ENCODE data around the gene CEP112.
"Not testable (repeated sequence)": the region's sequence is repeated elsewhere in the genome, so short reads cannot be mapped to it uniquely, and the experiment has no call there.

The CEP112 gene

DNA sequence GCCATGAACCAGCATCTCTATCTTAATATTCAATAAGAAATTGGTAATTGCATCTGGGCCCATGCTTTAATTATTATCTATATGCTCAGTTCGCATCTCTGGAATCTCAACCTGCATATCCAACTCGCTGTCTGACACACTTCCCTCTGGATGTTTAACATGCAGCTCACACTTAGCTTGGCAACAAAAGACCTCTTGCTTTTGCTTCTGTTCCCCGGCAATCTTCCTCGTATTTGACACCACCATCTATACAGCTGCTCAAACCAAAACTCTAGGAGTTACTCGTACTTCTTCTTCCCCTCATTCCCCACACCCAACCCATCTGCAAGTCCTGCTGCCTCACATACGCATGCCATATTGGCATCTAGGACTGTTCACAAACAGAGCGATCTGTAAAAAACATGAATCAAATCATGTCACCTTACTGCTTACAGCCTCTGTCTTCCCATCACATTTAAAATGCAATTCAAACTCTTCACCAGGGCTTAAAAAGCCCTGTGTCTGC lies 300.6 kb downstream of the CEP112 start:
- DNase-seq (ENCODE audit: low read depth in 2 of 2): no peak

DNA sequence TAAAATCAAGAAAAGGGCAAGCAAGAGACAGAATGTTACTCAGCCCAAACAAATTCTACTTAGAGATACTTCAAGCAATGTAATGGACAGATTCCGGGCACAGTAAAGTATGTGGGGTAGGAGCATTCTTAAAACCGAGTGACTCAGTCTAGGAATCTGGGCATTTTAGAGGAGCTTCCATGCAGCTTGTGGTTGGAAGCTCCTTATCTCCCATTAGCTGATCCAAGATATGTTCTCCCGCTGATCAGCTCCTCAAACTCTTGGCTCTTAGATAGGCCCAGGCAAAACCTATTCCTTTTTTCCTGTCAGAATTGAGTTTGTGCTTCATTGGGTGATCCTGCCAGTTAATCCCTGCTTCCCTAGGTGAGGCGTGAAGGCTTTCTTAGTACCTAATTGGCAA lies 303.3 kb downstream of the CEP112 start:
- DNase-seq (ENCODE audit: low read depth in 2 of 2): no peak

GRCh38 chr17:65886315-65887245 lies 305.4 kb downstream of the CEP112 start:
- no peak for DNase-seq (ENCODE audit: low read depth in 2 of 2)

GRCh38 chr17:65885541-65886312 lies 306.2 kb downstream of the CEP112 start:
- DNase-seq (ENCODE audit: low read depth in 2 of 2): no peak

DNA sequence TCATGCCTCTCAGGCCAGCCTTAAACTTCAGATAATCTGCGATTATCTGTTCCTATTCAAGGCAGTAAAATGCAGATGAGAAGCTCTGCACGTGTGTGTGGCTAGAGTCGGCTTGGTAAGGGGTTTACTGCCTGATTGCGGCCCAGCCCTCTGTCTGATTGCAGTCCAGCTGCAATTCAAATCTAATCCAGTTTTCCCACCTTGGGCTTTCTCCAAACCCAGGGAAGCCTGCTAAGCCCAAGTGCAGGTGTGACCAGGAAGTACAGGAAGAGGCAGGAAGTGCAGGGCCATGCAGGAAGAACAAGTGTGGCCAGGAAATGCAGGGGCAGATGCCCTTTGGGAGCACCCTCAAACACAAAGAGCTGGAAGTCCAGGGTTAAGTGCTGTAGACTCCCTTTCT lies 314.9 kb downstream of the CEP112 start:
- DNase-seq (ENCODE audit: low read depth in 2 of 2): no peak

DNA sequence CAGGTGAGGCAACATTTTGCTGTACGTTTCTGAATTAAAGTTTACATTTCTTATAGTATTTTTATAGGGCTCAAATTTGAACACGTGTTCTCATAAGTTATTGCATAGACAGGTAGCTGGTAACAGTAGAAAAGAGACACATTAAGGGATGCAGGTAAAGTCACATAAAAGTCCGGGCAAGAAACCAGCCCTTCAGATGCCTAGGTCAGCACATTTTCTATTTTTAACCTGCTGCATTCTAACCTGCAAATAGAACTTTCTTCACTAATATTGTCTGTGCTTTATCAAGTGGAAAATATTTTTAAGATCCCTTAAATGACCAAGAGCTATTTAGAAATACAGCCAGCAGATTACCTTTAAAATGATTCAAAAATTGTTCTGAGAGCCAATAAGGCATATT lies 323.1 kb downstream of the CEP112 start:
- no peak for DNase-seq (ENCODE audit: low read depth in 2 of 2)

DNA sequence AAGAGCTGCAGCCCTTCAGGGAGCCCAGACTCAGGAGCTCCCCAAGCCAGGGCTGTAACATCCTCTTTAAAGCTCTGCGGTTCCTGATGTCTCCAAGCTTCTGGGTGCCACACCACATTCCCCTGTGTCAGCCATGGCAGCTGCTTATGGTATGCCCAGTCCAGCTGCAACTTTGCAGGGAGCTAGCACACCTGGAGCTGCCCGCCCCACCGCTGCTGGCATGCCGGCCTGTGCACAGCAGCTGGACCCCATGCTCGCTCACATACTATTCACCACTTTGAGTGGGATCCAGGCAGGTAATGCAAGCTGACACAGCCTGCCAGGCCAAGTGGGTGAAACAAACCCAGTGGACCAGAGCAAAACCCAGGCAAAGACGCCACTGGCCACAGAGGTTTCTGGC lies 324.9 kb downstream of the CEP112 start:
- no peak for DNase-seq (ENCODE audit: low read depth in 2 of 2)

- no peak for DNase-seq (ENCODE audit: low read depth in 2 of 2)
These were observed 326.1 kb downstream of the CEP112 start for GRCh38 chr17:65865715-65866425.

DNA sequence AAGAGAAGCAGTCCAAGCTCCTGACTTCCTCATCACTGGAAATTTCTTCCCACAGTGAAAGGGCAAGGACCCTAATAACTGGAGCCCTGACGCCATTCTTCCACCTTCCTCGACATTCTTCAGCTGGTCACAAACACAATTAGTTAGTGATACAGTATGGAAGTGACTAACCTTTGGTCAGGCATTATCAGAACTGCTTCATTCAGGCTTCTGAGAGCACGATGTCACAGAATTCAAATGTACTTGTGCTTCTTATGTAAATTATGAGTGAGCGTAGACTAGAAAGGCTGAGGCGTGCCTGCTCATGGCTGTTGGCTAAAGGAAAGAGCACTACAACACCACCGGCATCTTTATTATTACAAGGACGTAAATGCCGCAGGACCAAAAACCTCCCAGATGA lies 327.5 kb downstream of the CEP112 start:
- no peak for DNase-seq (ENCODE audit: low read depth in 2 of 2)

- no peak for DNase-seq (ENCODE audit: low read depth in 2 of 2)
These were observed 334.2 kb downstream of the CEP112 start for GRCh38 chr17:65857718-65858117.

DNA sequence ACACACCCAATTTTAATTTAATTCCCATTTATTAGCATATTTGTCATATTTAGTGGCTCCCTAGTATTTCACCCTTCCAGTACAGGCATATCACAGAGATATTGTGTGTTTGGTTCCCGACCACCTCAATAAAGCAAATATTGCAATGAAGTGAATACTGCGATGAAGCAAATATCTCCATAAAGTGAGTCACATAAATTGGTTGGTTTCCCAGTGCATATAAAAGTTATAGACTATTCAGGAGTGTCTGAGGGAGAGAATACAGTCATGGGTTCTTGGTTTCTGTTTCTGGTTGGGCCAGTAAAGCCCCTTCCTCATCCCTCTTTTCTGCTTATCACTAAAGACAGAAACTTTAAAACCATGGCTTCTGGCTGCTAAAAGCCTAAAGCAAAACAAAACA lies 335.1 kb downstream of the CEP112 start:
- no peak for DNase-seq (ENCODE audit: low read depth in 2 of 2)

DNA sequence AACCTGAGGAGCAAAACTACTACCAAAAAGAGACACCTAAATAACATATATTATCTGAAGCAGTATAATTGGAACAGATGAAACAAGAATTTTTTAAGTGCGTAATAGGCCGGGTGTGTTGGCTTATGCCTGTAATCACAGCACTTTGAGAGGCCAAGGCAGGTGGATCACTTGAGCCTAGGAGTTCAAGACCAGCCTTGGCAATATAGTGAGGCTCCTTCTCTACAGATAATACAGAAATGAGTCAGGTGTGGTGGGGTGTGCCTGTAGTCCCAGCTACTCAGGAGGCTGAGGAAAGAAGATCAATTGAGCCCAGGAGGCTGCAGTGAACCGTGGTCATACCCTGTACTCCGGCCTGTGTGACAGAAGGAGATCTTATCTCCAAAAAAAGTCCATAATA lies 336.3 kb downstream of the CEP112 start:
- DNase-seq (ENCODE audit: low read depth in 2 of 2): no peak

DNA sequence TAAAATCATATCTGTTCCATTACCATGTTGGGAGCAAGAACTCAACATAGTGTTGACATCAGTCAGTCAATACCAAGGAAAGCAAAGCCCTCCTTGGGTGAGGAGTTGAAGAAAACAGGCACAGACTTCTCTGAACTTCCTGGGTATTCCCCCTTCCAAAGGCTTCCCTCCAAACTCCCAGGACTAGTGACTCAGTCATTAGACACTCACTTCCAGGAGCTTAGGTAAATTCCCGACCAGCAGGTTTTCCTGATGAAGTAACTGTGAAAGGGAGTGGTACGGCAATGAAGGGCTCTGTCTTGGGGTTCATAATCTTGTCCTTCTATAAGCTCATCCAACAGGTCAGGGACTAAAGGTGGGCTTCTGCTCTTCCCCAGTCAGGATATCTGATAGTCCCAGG lies 336.7 kb downstream of the CEP112 start:
- no peak for DNase-seq (ENCODE audit: low read depth in 2 of 2)

DNA sequence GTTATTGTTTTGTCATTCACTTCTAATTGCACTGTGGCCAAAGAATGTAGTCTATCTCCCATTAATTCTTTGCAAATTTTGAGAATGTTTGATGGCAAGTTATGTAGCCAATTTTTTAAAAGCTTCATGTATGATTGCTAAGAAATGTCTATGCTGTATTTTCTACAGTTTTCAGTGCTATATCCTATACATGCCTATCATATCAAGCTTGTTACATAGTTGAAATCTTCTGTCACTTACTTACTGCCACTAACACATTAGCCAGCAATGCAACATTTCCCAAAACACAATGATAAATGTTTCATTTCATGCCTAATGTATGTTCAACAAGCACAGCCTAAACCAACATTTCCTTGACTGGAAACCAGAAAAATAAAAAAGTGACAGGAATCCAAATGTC lies 338.1 kb downstream of the CEP112 start:
- no peak for DNase-seq (ENCODE audit: low read depth in 2 of 2)

- no peak for DNase-seq (ENCODE audit: low read depth in 2 of 2)
These were observed 339.0 kb downstream of the CEP112 start for GRCh38 chr17:65852911-65853310.

- no peak for DNase-seq (ENCODE audit: low read depth in 2 of 2)
These were observed 339.8 kb downstream of the CEP112 start for GRCh38 chr17:65851965-65852736.

DNA sequence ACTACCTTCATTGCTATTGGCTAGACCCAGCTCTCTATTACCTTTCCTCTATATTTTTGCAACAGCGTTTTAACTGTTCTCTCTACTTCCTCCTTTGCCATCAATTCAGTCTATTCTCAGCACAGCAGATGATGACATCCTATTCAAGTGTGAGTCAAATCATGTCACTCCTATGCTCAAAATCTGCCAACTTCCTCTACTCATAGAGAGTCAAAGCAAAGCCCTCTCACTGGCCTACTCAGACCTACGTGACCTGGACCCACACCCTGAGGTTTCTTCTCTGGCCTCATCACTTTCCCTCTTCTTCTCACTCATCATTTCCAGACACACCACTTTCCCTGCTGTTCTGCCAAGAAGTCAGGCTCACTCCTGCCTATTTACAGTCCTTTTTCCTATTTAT lies 341.4 kb downstream of the CEP112 start:
- DNase-seq (ENCODE audit: low read depth in 2 of 2): no peak

DNA sequence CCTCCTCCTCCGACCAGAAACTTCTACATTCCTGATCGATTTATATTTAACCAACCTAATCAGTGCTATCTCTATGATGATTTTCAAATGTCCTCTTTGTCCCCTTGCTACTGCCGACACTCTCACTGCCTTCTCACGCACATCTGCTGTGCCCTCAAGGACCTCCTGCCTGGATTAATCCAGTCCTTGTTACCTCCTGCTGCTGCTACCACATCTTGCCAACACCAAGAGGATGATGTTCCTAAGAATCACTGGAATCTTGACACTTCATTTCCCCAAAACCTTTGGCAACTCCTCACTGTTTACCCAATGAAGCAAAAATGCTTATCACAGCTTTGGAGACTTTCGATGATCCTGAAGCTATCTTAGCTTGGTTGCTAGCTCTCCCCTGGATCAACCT lies 343.2 kb downstream of the CEP112 start:
- DNase-seq (ENCODE audit: low read depth in 2 of 2): no peak

GRCh38 chr17:65841089-65841488 lies 350.8 kb downstream of the CEP112 start:
- DNase-seq (ENCODE audit: low read depth in 2 of 2): no peak

DNA sequence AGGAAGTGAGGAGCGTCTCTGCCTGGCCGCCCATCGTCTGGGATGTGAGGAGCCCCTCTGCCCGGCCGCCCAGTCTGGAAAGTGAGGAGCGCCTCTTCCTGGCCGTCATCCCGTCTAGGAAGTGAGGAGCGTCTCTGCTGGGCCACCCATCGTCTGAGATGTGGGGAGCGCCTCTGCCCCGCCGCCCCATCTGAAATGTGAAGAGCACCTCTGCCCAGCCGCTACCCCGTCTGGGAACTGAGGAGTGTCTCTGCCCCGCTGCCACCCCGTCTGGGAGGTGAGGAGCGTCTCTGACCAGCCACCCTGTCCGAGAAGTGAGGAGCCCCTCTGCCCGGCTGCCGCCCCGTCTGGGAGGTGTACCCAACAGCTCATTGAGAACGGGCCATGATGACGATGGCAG lies 354.7 kb downstream of the CEP112 start:
- not testable (repeated sequence) for DNase-seq (ENCODE audit: low read depth in 2 of 2)

GRCh38 chr17:65833214-65833613 lies 358.7 kb downstream of the CEP112 start:
- no peak for DNase-seq (ENCODE audit: low read depth in 2 of 2)
